ENCODE results near the gene LRP8. TPM values are rescaled to one million over a fixed set of nuclear protein-coding genes. Genes with fewer than 3 reads are reported as not detected.

Gene LRP8
- total and polyA plus RNA-seq, 2 experiments from 2014 or later = 27.8 to 71.1 TPM

DNA sequence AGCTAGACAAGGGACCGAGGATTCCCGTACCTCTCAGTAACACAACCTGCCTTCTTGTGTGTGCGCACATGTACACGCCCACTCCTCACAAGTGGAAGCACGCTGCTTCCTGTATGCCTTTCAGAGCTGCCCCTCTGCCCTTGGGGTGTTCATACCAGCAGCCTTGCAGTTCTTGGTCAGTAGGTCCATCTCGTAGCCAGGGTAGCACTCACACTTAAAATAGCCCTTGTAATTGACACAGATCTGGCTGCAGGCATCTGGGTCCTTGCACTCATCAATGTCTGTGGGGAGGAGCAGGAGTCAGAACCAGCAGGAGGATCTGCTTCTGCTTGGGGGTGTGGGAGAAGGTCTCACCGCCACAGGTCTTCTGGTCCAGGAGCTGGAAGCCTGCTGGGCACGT, 57.0 kb downstream of the LRP8 start:
- no peaks in the 10 kb centered on the region; the same call in 2 of the 3 replicates for H3K4me1 Mint-ChIP-seq
- DNase-seq (ENCODE audit: low spot score) (no peak), ATAC-seq (no peak)
- TF ChIP-seq, protein P1, sequence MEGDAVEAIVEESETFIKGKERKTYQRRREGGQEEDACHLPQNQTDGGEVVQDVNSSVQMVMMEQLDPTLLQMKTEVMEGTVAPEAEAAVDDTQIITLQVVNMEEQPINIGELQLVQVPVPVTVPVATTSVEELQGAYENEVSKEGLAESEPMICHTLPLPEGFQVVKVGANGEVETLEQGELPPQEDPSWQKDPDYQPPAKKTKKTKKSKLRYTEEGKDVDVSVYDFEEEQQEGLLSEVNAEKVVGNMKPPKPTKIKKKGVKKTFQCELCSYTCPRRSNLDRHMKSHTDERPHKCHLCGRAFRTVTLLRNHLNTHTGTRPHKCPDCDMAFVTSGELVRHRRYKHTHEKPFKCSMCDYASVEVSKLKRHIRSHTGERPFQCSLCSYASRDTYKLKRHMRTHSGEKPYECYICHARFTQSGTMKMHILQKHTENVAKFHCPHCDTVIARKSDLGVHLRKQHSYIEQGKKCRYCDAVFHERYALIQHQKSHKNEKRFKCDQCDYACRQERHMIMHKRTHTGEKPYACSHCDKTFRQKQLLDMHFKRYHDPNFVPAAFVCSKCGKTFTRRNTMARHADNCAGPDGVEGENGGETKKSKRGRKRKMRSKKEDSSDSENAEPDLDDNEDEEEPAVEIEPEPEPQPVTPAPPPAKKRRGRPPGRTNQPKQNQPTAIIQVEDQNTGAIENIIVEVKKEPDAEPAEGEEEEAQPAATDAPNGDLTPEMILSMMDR (conservative IDR thresholded peaks at IDR 0.05; ENCODE audit: low read depth in 2 of 2) = no peak
- TF ChIP-seq JUNB (IDR thresholded peaks at IDR 0.05; ENCODE audit: unreplicated experiment) (no peak), ZNF114 (CRISPR knock-in tag; IDR thresholded peaks at IDR 0.05) (no peak), EZH2phosphoT487 (IDR thresholded peaks at IDR 0.05; ENCODE audit: unreplicated experiment) (no peak), NANOG (IDR thresholded peaks at IDR 0.05; ENCODE audit: borderline replicate concordance) (no peak), EZH2 (IDR thresholded peaks at IDR 0.05; ENCODE audit: low read depth, unreplicated experiment) (no peak), CREB1 (CRISPR knock-in tag; IDR thresholded peaks at IDR 0.05; ENCODE audit: low read depth) (no peak), ZNF462 (CRISPR knock-in tag; IDR thresholded peaks at IDR 0.05) (no peak), ZNF331 (CRISPR knock-in tag; IDR thresholded peaks at IDR 0.05; ENCODE audit: low read depth) (no peak), POLR2AphosphoS5 (IDR thresholded peaks at IDR 0.05; ENCODE audit: low read depth) (no peak), STAT1 (IDR thresholded peaks at IDR 0.05; ENCODE audit: unreplicated experiment) (no peak)
- TF ChIP-seq, protein P2, sequence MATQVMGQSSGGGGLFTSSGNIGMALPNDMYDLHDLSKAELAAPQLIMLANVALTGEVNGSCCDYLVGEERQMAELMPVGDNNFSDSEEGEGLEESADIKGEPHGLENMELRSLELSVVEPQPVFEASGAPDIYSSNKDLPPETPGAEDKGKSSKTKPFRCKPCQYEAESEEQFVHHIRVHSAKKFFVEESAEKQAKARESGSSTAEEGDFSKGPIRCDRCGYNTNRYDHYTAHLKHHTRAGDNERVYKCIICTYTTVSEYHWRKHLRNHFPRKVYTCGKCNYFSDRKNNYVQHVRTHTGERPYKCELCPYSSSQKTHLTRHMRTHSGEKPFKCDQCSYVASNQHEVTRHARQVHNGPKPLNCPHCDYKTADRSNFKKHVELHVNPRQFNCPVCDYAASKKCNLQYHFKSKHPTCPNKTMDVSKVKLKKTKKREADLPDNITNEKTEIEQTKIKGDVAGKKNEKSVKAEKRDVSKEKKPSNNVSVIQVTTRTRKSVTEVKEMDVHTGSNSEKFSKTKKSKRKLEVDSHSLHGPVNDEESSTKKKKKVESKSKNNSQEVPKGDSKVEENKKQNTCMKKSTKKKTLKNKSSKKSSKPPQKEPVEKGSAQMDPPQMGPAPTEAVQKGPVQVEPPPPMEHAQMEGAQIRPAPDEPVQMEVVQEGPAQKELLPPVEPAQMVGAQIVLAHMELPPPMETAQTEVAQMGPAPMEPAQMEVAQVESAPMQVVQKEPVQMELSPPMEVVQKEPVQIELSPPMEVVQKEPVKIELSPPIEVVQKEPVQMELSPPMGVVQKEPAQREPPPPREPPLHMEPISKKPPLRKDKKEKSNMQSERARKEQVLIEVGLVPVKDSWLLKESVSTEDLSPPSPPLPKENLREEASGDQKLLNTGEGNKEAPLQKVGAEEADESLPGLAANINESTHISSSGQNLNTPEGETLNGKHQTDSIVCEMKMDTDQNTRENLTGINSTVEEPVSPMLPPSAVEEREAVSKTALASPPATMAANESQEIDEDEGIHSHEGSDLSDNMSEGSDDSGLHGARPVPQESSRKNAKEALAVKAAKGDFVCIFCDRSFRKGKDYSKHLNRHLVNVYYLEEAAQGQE (IDR thresholded peaks at IDR 0.05; ENCODE audit: unreplicated experiment) = no peak
- TF ChIP-seq, protein P3, sequence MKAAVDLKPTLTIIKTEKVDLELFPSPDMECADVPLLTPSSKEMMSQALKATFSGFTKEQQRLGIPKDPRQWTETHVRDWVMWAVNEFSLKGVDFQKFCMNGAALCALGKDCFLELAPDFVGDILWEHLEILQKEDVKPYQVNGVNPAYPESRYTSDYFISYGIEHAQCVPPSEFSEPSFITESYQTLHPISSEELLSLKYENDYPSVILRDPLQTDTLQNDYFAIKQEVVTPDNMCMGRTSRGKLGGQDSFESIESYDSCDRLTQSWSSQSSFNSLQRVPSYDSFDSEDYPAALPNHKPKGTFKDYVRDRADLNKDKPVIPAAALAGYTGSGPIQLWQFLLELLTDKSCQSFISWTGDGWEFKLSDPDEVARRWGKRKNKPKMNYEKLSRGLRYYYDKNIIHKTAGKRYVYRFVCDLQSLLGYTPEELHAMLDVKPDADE (IDR thresholded peaks at IDR 0.05) = no peak
- Histone ChIP-seq H4K20me1 (replicated peaks; ENCODE audit: insufficient read depth) (peaks cover 5% of the 10 kb centered on the region; the same call in 1 of the 2 replicates), H3K4me2 (no peak overlapping the region), H3K27me3 (ENCODE audit: insufficient read depth) (no peaks in the 10 kb centered on the region), H3K79me2 (replicated peaks; ENCODE audit: insufficient read depth) (no peaks in the 10 kb centered on the region), H3K9me2 (ENCODE audit: insufficient read depth) (no peaks in the 10 kb centered on the region), H3K4me1 (ENCODE audit: insufficient read depth) (no peaks in the 10 kb centered on the region), H3F3A (replicated peaks; ENCODE audit: low read depth) (no peaks in the 10 kb centered on the region), H3K27ac (ENCODE audit: low read depth) (no peak overlapping the region), H3K36me3 (ENCODE audit: insufficient read depth) (peaks cover 16% of the 10 kb centered on the region), H2AFZ (no peak overlapping the region), H3K4me3 (no peak overlapping the region)
- H3K4me3 Mint-ChIP-seq = no peak overlapping the region
- peaks cover 9% of the 10 kb centered on the region for H3K27me3 Mint-ChIP-seq (ENCODE audit: insufficient read depth, low read depth, poor library complexity)
- peaks cover 90% of the 10 kb centered on the region for H3K36me3 Mint-ChIP-seq (ENCODE audit: low read depth)
- no peak overlapping the region for H3K27ac Mint-ChIP-seq
- H3K9me3 Mint-ChIP-seq = no peaks in the 10 kb centered on the region
